HT-29 (cell line): ENCODE data around the gene DHX38. TPM values are rescaled to one million over a fixed set of nuclear protein-coding genes. Genes with fewer than 3 reads are reported as not detected.
A peak's percentile ranks its signal among the peaks of the same experiment; 100 is the strongest.

Experiments
- DNase-seq: peaks from one replicate; pipeline ENCODE4 v3.0.0-alpha.2; 2015; ENCODE audit warnings: low spot score
- total RNA-seq: library from RNA; depleted of rRNA; stranded (reverse); fragments of >200 nt; shearing (Covaris generic); gene quantifications from 2 replicates; pipeline ENCODE4 v1.2.3, GENCODE V29; 2014

Gene DHX38
- total RNA-seq, 1 experiment from 2014 or later: 45.2 TPM

- DNase-seq: no peak
Observed at GRCh38 chr16:72122308-72122707, 28.7 kb downstream of the DHX38 start.

GRCh38 chr16:72122916-72123315 lies 29.3 kb downstream of the DHX38 start:
- no peak for DNase-seq

- DNase-seq: no peak
Observed at GRCh38 chr16:72123426-72123825, 29.8 kb downstream of the DHX38 start.

GRCh38 chr16:72124148-72124547 lies 30.5 kb downstream of the DHX38 start:
- DNase-seq: no peak

GRCh38 chr16:72124761-72125634 lies 31.4 kb downstream of the DHX38 start:
- peak; percentile 83 for DNase-seq

- no peak for DNase-seq
Observed at GRCh38 chr16:72125635-72126428, 32.2 kb downstream of the DHX38 start.

- DNase-seq: no peak
Observed at GRCh38 chr16:72126429-72126765, 32.8 kb downstream of the DHX38 start.

GRCh38 chr16:72128701-72129100 lies 35.1 kb downstream of the DHX38 start:
- no peak for DNase-seq

- no peak for DNase-seq
Observed at GRCh38 chr16:72129976-72130656, 36.5 kb downstream of the DHX38 start.

GRCh38 chr16:72131036-72131435 lies 37.4 kb downstream of the DHX38 start:
- DNase-seq: no peak

- DNase-seq: no peak
Observed at GRCh38 chr16:72132726-72133125, 39.1 kb downstream of the DHX38 start.

- no peak for DNase-seq
Observed at GRCh38 chr16:72134507-72134906, 40.9 kb downstream of the DHX38 start.

GRCh38 chr16:72137380-72138063 lies 43.9 kb downstream of the DHX38 start:
- no peak for DNase-seq

GRCh38 chr16:72138064-72138572 lies 44.5 kb downstream of the DHX38 start:
- no peak for DNase-seq

GRCh38 chr16:72139908-72140307 lies 46.3 kb downstream of the DHX38 start:
- DNase-seq: no peak

- DNase-seq: no peak
Observed at GRCh38 chr16:72142476-72142875, 48.8 kb downstream of the DHX38 start.

- peak; percentile 3 for DNase-seq
Observed at GRCh38 chr16:72149676-72150464, 56.2 kb downstream of the DHX38 start.

- DNase-seq: no peak
Observed at GRCh38 chr16:72159386-72159785, 65.7 kb downstream of the DHX38 start.

GRCh38 chr16:72159801-72160200 lies 66.2 kb downstream of the DHX38 start:
- DNase-seq: no peak

- DNase-seq: no peak
Observed at GRCh38 chr16:72162105-72162692, 68.6 kb downstream of the DHX38 start.
